ENCODE measurements around the gene NRXN3.

DNA sequence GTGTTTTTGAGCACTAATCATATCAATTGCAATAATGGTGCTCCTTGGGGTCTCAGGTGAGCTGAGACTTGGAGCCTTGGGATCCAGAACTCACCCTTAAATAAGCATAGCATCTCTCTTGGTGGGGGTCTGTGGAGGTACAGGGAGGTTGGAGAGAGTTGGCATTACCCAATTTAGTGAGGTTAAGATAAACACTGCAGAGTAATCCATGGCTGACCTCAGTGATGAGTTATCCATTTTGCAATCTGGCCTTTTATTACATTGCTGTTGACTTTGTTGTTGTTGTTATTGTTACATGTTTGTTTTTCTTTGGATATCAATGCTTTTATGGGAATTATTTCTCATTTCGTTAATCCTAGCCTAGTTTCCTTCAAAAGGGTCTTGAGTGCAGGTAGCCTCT, 373.3 kb downstream of the NRXN3 start:
- TF ChIP-seq, protein P1, sequence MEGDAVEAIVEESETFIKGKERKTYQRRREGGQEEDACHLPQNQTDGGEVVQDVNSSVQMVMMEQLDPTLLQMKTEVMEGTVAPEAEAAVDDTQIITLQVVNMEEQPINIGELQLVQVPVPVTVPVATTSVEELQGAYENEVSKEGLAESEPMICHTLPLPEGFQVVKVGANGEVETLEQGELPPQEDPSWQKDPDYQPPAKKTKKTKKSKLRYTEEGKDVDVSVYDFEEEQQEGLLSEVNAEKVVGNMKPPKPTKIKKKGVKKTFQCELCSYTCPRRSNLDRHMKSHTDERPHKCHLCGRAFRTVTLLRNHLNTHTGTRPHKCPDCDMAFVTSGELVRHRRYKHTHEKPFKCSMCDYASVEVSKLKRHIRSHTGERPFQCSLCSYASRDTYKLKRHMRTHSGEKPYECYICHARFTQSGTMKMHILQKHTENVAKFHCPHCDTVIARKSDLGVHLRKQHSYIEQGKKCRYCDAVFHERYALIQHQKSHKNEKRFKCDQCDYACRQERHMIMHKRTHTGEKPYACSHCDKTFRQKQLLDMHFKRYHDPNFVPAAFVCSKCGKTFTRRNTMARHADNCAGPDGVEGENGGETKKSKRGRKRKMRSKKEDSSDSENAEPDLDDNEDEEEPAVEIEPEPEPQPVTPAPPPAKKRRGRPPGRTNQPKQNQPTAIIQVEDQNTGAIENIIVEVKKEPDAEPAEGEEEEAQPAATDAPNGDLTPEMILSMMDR (IDR thresholded peaks at IDR 0.05 in 4 of 5, conservative IDR thresholded peaks at IDR 0.05 in 1 of 5), result no peak
- no peak for TF ChIP-seq POLR2A (IDR thresholded peaks at IDR 0.05)
